ENCODE measurements around the gene ADAMTS16.

Gene ADAMTS16

GRCh38 chr5:5348135-5348534 is 208.0 kb downstream of the ADAMTS16 start:
- Histone ChIP-seq H3K9ac (ENCODE audit: low read depth in 1 of 2, low read length in 2 of 2) (no peak overlapping the region), H3K27me3 (ENCODE audit: control insufficient read depth in 1 of 2, insufficient read depth in 2 of 2, low read length in 2 of 2) (no peaks in the 10 kb centered on the region), H3K4me1 (ENCODE audit: control insufficient read depth in 1 of 2, insufficient read depth in 2 of 2, low read length in 2 of 2) (no peaks in the 10 kb centered on the region), H3K36me3 (ENCODE audit: control insufficient read depth in 1 of 2, insufficient read depth in 2 of 2, low read length in 2 of 2) (no peaks in the 10 kb centered on the region), H3K27ac (ENCODE audit: low read depth, low read length) (no peak overlapping the region), H3K9me3 (ENCODE audit: control insufficient read depth in 1 of 2, low read length in 2 of 2) (no peaks in the 10 kb centered on the region), H3K4me3 (ENCODE audit: low read depth in 1 of 2, low read length in 2 of 2) (no peak overlapping the region)

- no peaks in the 10 kb centered on the region for H3K4me1 ChIP-seq (ENCODE audit: control insufficient read depth in 1 of 2, insufficient read depth in 2 of 2, low read length in 2 of 2)
- H3K27me3 ChIP-seq (ENCODE audit: control insufficient read depth in 1 of 2, insufficient read depth in 2 of 2, low read length in 2 of 2), result no peaks in the 10 kb centered on the region
- no peak overlapping the region for H3K27ac ChIP-seq (ENCODE audit: low read depth, low read length)
- H3K4me3 ChIP-seq (ENCODE audit: low read depth in 1 of 2, low read length in 2 of 2), result no peak overlapping the region
- H3K9ac ChIP-seq (ENCODE audit: low read depth in 1 of 2, low read length in 2 of 2), result no peak overlapping the region
- H3K9me3 ChIP-seq (ENCODE audit: control insufficient read depth in 1 of 2, low read length in 2 of 2), result no peaks in the 10 kb centered on the region
- H3K36me3 ChIP-seq (ENCODE audit: control insufficient read depth in 1 of 2, insufficient read depth in 2 of 2, low read length in 2 of 2), result no peaks in the 10 kb centered on the region
Measured at GRCh38 chr5:5348576-5348975, 208.4 kb downstream of the ADAMTS16 start.

- no peak overlapping the region for H3K27ac ChIP-seq (ENCODE audit: low read depth, low read length)
- no peaks in the 10 kb centered on the region for H3K4me1 ChIP-seq (ENCODE audit: control insufficient read depth in 1 of 2, insufficient read depth in 2 of 2, low read length in 2 of 2)
- no peaks in the 10 kb centered on the region for H3K9me3 ChIP-seq (ENCODE audit: control insufficient read depth in 1 of 2, low read length in 2 of 2)
- no peak overlapping the region for H3K4me3 ChIP-seq (ENCODE audit: low read depth in 1 of 2, low read length in 2 of 2)
- H3K27me3 ChIP-seq (ENCODE audit: control insufficient read depth in 1 of 2, insufficient read depth in 2 of 2, low read length in 2 of 2), result no peaks in the 10 kb centered on the region
- H3K9ac ChIP-seq (ENCODE audit: low read depth in 1 of 2, low read length in 2 of 2), result no peak overlapping the region
- H3K36me3 ChIP-seq (ENCODE audit: control insufficient read depth in 1 of 2, insufficient read depth in 2 of 2, low read length in 2 of 2), result no peaks in the 10 kb centered on the region
Measured at GRCh38 chr5:5350101-5350500, 210.0 kb downstream of the ADAMTS16 start.

DNA sequence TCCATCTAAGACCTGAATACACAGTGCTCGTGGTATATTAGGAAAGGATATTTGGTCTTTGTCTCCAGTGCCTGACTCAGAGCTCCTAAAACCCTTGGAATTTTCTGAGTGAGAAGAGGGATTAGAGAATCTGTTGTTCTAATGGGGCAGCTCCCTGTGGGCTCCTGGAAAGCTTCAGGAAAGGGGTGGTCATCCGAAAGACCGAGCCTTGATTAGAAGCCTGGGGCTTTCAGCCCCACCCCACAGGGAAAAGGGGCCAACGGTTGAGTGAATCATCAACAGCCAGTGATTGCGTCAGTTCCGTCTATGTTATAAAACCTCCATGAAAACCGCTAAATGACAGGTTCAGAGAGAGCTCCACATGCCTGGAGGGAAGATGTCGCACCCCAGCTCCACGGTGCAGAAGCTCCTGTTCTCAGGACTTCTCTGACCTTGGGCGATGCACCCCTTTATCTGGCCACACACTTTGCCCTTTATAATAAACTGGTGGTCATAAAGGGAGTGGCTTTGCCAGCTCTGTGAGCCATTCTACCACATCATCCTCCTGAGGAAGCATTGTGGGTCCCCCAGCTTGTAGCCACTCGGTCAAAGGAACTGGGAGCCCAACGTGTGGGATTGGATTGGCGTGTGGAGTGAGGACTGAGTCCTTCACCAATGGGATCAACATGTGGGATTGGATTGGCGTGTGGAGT is 211.3 kb downstream of the ADAMTS16 start:
- Histone ChIP-seq H3K4me1 (ENCODE audit: control insufficient read depth in 1 of 2, insufficient read depth in 2 of 2, low read length in 2 of 2) (no peaks in the 10 kb centered on the region), H3K27ac (ENCODE audit: low read depth, low read length) (no peak overlapping the region), H3K9me3 (ENCODE audit: control insufficient read depth in 1 of 2, low read length in 2 of 2) (no peaks in the 10 kb centered on the region), H3K9ac (ENCODE audit: low read depth in 1 of 2, low read length in 2 of 2) (no peak overlapping the region), H3K27me3 (ENCODE audit: control insufficient read depth in 1 of 2, insufficient read depth in 2 of 2, low read length in 2 of 2) (no peaks in the 10 kb centered on the region), H3K36me3 (ENCODE audit: control insufficient read depth in 1 of 2, insufficient read depth in 2 of 2, low read length in 2 of 2) (no peaks in the 10 kb centered on the region), H3K4me3 (ENCODE audit: low read depth in 1 of 2, low read length in 2 of 2) (no peak overlapping the region)

DNA sequence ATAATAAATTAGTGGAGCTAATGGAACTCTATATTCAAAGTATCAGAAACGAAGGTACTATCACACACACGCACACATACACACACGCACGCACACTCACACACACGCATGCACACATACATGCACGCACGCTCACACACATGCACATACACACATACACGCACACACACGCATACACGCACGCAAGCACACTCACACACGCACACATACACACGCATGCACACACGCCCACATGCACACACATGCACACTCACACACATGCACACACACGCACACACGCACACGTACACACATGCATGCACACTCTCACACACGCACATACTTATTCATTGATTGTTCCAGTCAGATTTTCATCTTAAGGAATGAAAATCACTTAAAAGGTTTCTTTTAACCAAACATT is 212.5 kb downstream of the ADAMTS16 start:
- Histone ChIP-seq H3K4me1 (ENCODE audit: control insufficient read depth in 1 of 2, insufficient read depth in 2 of 2, low read length in 2 of 2) (no peaks in the 10 kb centered on the region), H3K9me3 (ENCODE audit: control insufficient read depth in 1 of 2, low read length in 2 of 2) (no peaks in the 10 kb centered on the region)

GRCh38 chr5:5353681-5354080 is 213.6 kb downstream of the ADAMTS16 start:
- H3K4me3 ChIP-seq (ENCODE audit: low read depth in 1 of 2, low read length in 2 of 2), result no peak overlapping the region
- H3K27me3 ChIP-seq (ENCODE audit: control insufficient read depth in 1 of 2, insufficient read depth in 2 of 2, low read length in 2 of 2), result no peaks in the 10 kb centered on the region
- no peak overlapping the region for H3K27ac ChIP-seq (ENCODE audit: low read depth, low read length)
- H3K36me3 ChIP-seq (ENCODE audit: control insufficient read depth in 1 of 2, insufficient read depth in 2 of 2, low read length in 2 of 2), result no peaks in the 10 kb centered on the region
- H3K9ac ChIP-seq (ENCODE audit: low read depth in 1 of 2, low read length in 2 of 2), result no peak overlapping the region
- no peaks in the 10 kb centered on the region for H3K9me3 ChIP-seq (ENCODE audit: control insufficient read depth in 1 of 2, low read length in 2 of 2)
- H3K4me1 ChIP-seq (ENCODE audit: control insufficient read depth in 1 of 2, insufficient read depth in 2 of 2, low read length in 2 of 2), result no peaks in the 10 kb centered on the region

More for the DNA sequence above, 212.5 kb downstream of the ADAMTS16 start:
- Histone ChIP-seq H3K4me3 (ENCODE audit: low read depth in 1 of 2, low read length in 2 of 2) (no peak overlapping the region), H3K36me3 (ENCODE audit: control insufficient read depth in 1 of 2, insufficient read depth in 2 of 2, low read length in 2 of 2) (no peaks in the 10 kb centered on the region), H3K27me3 (ENCODE audit: control insufficient read depth in 1 of 2, insufficient read depth in 2 of 2, low read length in 2 of 2) (no peaks in the 10 kb centered on the region), H3K9ac (ENCODE audit: low read depth in 1 of 2, low read length in 2 of 2) (no peak overlapping the region), H3K27ac (ENCODE audit: low read depth, low read length) (no peak overlapping the region)

DNA sequence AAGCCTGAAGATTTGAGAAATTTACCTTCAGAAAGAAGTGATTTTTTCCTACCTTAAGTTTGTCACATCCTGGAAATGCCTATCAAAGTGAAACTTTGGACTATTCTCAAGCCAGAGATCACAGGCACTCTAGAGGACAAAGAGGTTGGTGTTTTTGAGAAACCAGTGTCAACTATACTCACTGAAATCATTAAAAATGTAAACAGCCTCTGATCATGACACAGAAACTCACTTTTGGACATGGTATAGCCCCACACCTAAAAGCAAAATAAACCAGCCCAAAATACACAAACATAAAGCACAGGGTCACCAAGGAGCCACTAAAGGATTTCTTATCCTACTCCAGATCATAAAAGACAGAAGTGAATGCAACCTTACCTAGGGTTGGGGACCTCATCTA is 216.6 kb downstream of the ADAMTS16 start:
- Histone ChIP-seq H3K9me3 (ENCODE audit: control insufficient read depth in 1 of 2, low read length in 2 of 2) (no peaks in the 10 kb centered on the region), H3K9ac (ENCODE audit: low read depth in 1 of 2, low read length in 2 of 2) (no peak overlapping the region), H3K4me1 (ENCODE audit: control insufficient read depth in 1 of 2, insufficient read depth in 2 of 2, low read length in 2 of 2) (no peaks in the 10 kb centered on the region), H3K4me3 (ENCODE audit: low read depth in 1 of 2, low read length in 2 of 2) (no peak overlapping the region), H3K36me3 (ENCODE audit: control insufficient read depth in 1 of 2, insufficient read depth in 2 of 2, low read length in 2 of 2) (no peaks in the 10 kb centered on the region), H3K27me3 (ENCODE audit: control insufficient read depth in 1 of 2, insufficient read depth in 2 of 2, low read length in 2 of 2) (no peaks in the 10 kb centered on the region), H3K27ac (ENCODE audit: low read depth, low read length) (no peak overlapping the region)

DNA sequence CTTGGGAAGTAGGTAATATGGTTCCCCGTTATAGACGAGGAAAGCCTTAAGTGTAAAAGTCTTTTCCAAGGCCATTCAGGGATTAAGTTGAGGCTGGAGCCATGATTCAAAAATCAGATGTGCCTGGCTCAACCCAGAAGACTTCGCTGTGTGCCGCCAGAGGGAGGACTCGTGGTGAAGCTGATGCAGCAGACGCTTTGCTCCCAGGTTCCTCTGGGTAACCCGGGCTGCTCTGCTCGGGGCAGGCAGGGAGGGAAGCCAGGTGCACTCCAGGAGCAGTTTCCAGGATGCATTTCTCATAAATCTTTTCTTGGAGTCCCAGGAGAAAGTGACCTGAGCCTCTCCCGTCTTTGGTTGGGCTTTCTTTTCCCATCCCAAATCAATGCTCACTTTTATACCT is 219.5 kb downstream of the ADAMTS16 start:
- no peak overlapping the region for H3K27ac ChIP-seq (ENCODE audit: low read depth, low read length)
- no peaks in the 10 kb centered on the region for H3K36me3 ChIP-seq (ENCODE audit: control insufficient read depth in 1 of 2, insufficient read depth in 2 of 2, low read length in 2 of 2)
- no peaks in the 10 kb centered on the region for H3K27me3 ChIP-seq (ENCODE audit: control insufficient read depth in 1 of 2, insufficient read depth in 2 of 2, low read length in 2 of 2)
- H3K9ac ChIP-seq (ENCODE audit: low read depth in 1 of 2, low read length in 2 of 2), result no peak overlapping the region
- H3K9me3 ChIP-seq (ENCODE audit: control insufficient read depth in 1 of 2, low read length in 2 of 2), result no peaks in the 10 kb centered on the region
- no peak overlapping the region for H3K4me3 ChIP-seq (ENCODE audit: low read depth in 1 of 2, low read length in 2 of 2)
- no peaks in the 10 kb centered on the region for H3K4me1 ChIP-seq (ENCODE audit: control insufficient read depth in 1 of 2, insufficient read depth in 2 of 2, low read length in 2 of 2)

DNA sequence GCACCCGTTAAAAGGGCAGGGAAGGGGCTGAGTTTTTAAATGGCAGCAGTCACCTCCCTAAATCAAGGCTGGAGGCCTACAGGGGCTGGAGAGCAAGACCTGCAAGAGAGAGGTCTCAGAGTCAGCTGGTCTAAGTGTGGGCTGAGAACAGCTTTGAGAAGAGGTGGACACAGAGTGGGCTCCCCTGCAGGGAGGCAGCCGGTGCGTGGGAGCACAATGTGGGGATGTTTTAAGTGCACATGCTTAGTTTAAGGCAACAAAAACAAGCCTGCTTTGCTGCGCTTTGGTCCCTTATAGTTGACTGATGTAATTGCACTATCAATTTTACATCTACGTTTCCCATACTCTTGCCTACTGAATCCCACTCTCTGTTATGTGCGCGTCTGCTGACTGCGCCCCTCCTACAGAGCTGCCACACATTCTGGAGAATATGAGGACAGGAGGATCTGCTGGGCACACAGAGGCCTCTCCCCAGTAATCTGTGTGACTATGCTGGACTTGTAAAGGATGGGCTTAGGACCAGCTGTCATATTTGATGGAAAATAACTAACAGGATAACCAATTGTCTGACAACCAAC is 220.3 kb downstream of the ADAMTS16 start:
- no peaks in the 10 kb centered on the region for H3K9me3 ChIP-seq (ENCODE audit: control insufficient read depth in 1 of 2, low read length in 2 of 2)
- no peak overlapping the region for H3K9ac ChIP-seq (ENCODE audit: low read depth in 1 of 2, low read length in 2 of 2)
- no peak overlapping the region for H3K4me3 ChIP-seq (ENCODE audit: low read depth in 1 of 2, low read length in 2 of 2)
- H3K27me3 ChIP-seq (ENCODE audit: control insufficient read depth in 1 of 2, insufficient read depth in 2 of 2, low read length in 2 of 2), result no peaks in the 10 kb centered on the region
- no peaks in the 10 kb centered on the region for H3K4me1 ChIP-seq (ENCODE audit: control insufficient read depth in 1 of 2, insufficient read depth in 2 of 2, low read length in 2 of 2)
- no peak overlapping the region for H3K27ac ChIP-seq (ENCODE audit: low read depth, low read length)
- H3K36me3 ChIP-seq (ENCODE audit: control insufficient read depth in 1 of 2, insufficient read depth in 2 of 2, low read length in 2 of 2), result no peaks in the 10 kb centered on the region

- H3K9ac ChIP-seq (ENCODE audit: low read depth in 1 of 2, low read length in 2 of 2), result no peak overlapping the region
- H3K4me1 ChIP-seq (ENCODE audit: control insufficient read depth in 1 of 2, insufficient read depth in 2 of 2, low read length in 2 of 2), result no peaks in the 10 kb centered on the region
- no peaks in the 10 kb centered on the region for H3K9me3 ChIP-seq (ENCODE audit: control insufficient read depth in 1 of 2, low read length in 2 of 2)
- H3K4me3 ChIP-seq (ENCODE audit: low read depth in 1 of 2, low read length in 2 of 2), result no peak overlapping the region
- no peaks in the 10 kb centered on the region for H3K27me3 ChIP-seq (ENCODE audit: control insufficient read depth in 1 of 2, insufficient read depth in 2 of 2, low read length in 2 of 2)
- no peak overlapping the region for H3K27ac ChIP-seq (ENCODE audit: low read depth, low read length)
- no peaks in the 10 kb centered on the region for H3K36me3 ChIP-seq (ENCODE audit: control insufficient read depth in 1 of 2, insufficient read depth in 2 of 2, low read length in 2 of 2)
Measured at GRCh38 chr5:5360941-5361520, 220.9 kb downstream of the ADAMTS16 start.
